H9 (cell line): ENCODE data around the gene CDK6. TPM values are rescaled to one million over a fixed set of nuclear protein-coding genes. Genes with fewer than 3 reads are reported as not detected.

Experiments
- DNase-seq: peaks from one replicate; pipeline ENCODE4 v3.0.0-alpha.2; 2017
- H2AFZ ChIP-seq: one replicate; pipeline ENCODE4 v1.6.1; 2013; ENCODE audit warnings: mild to moderate bottlenecking, low read length, control low read depth, moderate library complexity
- H2AK5ac ChIP-seq: 2 replicates; pipeline ENCODE4 v1.6.1; 2013; ENCODE audit warnings: low read length, control low read depth, mixed read lengths; ENCODE audit not compliant: insufficient read length
- H2BK120ac ChIP-seq: one replicate; pipeline ENCODE4 v1.6.1; 2013; ENCODE audit warnings: low read depth, mild to moderate bottlenecking, low read length, control low read depth, inconsistent platforms; ENCODE audit not compliant: poor library complexity, severe bottlenecking
- H2BK12ac ChIP-seq: 2 replicates; pipeline ENCODE4 v1.6.1; 2013; ENCODE audit warnings: low read length, control low read depth, mixed read lengths, low read depth; ENCODE audit not compliant: insufficient read length
- H2BK15ac ChIP-seq: 2 replicates; pipeline ENCODE4 v1.6.1; 2013; ENCODE audit warnings: low read depth, low read length, control low read depth
- H2BK20ac ChIP-seq: one replicate; pipeline ENCODE4 v1.6.1; 2013; ENCODE audit warnings: low read depth, mild to moderate bottlenecking, low read length, control low read depth, inconsistent platforms; ENCODE audit not compliant: poor library complexity, severe bottlenecking
- H2BK5ac ChIP-seq: 2 replicates; pipeline ENCODE4 v1.6.1; 2013; ENCODE audit warnings: low read length, control low read depth, mixed read lengths; ENCODE audit not compliant: insufficient read length
- H3K14ac ChIP-seq: 2 replicates; pipeline ENCODE4 v1.6.1; 2013; ENCODE audit warnings: low read length, control low read depth; ENCODE audit not compliant: insufficient read depth
- H3K18ac ChIP-seq: 2 replicates; pipeline ENCODE4 v1.6.1; 2013; ENCODE audit warnings: low read depth, mild to moderate bottlenecking, mixed read lengths, low read length, control low read depth; ENCODE audit not compliant: insufficient read length
- H3K23ac ChIP-seq: 2 replicates; pipeline ENCODE4 v1.6.1; 2013; ENCODE audit warnings: low read length, control low read depth, mixed read lengths, low read depth; ENCODE audit not compliant: insufficient read length
- H3K23me2 ChIP-seq: 2 replicates; pipeline ENCODE4 v1.6.1; 2013; ENCODE audit warnings: low read depth, mild to moderate bottlenecking, mixed read lengths, low read length, control low read depth; ENCODE audit not compliant: insufficient read length, poor library complexity, severe bottlenecking
- H3K27ac ChIP-seq: 2 replicates; pipeline ENCODE4 v1.5.1; 2013; ENCODE audit warnings: low read length, control low read depth, mixed read lengths, low read depth; ENCODE audit not compliant: insufficient read length
- H3K27me3 ChIP-seq: 2 replicates; pipeline ENCODE4 v1.6.1; 2013; ENCODE audit warnings: low read length, control low read depth, inconsistent platforms; ENCODE audit not compliant: insufficient read depth
- H3K4ac ChIP-seq: 2 replicates; pipeline ENCODE4 v1.6.1; 2013; ENCODE audit warnings: low read depth, mild to moderate bottlenecking, control low read depth, inconsistent platforms, low read length, moderate library complexity
- H3K4me1 ChIP-seq: 2 replicates; pipeline ENCODE4 v1.6.1; 2013; ENCODE audit warnings: low read length, control low read depth, inconsistent platforms; ENCODE audit not compliant: insufficient read depth
- H3K4me2 ChIP-seq: 2 replicates; pipeline ENCODE4 v1.6.1; 2013; ENCODE audit warnings: low read length, control low read depth, mixed read lengths; ENCODE audit not compliant: insufficient read length, insufficient read depth
- H3K56ac ChIP-seq: 2 replicates; pipeline ENCODE4 v1.6.1; 2013; ENCODE audit warnings: low read depth, mild to moderate bottlenecking, mixed read lengths, low read length, control low read depth; ENCODE audit not compliant: insufficient read length
- H3K79me1 ChIP-seq: 2 replicates; pipeline ENCODE4 v1.6.1; 2013; ENCODE audit warnings: low read depth, mild to moderate bottlenecking, moderate library complexity, low read length, control low read depth, inconsistent platforms; ENCODE audit not compliant: insufficient read depth, poor library complexity, severe bottlenecking
- H3K79me2 ChIP-seq: 2 replicates; pipeline ENCODE4 v1.6.1; 2013; ENCODE audit warnings: low read length, control low read depth, inconsistent platforms; ENCODE audit not compliant: insufficient read depth
- H3K9ac ChIP-seq: 2 replicates; pipeline ENCODE4 v1.6.1; 2013; ENCODE audit warnings: low read length, control low read depth, mixed read lengths; ENCODE audit not compliant: insufficient read length; ENCODE audit errors: extremely low read depth
- H3K9me3 ChIP-seq: one replicate; pipeline ENCODE4 v1.6.1; 2013; ENCODE audit warnings: low read depth, low read length, inconsistent platforms; ENCODE audit not compliant: control insufficient read depth
- H3T11ph ChIP-seq: one replicate; pipeline ENCODE4 v1.6.1; 2013; ENCODE audit warnings: mild to moderate bottlenecking, low read length, control low read depth, inconsistent platforms
- H4K20me1 ChIP-seq: one replicate; pipeline ENCODE4 v1.6.1; 2013; ENCODE audit not compliant: control insufficient read depth, insufficient read length, insufficient read depth
- H4K5ac ChIP-seq: 2 replicates; pipeline ENCODE4 v1.6.1; 2013; ENCODE audit warnings: low read depth, mild to moderate bottlenecking, mixed read lengths, low read length, control low read depth; ENCODE audit not compliant: insufficient read length
- H4K8ac ChIP-seq: replicated peaks from 2 replicates; pipeline ENCODE4 v1.6.1; 2013; ENCODE audit warnings: low read length, control low read depth, mixed read lengths, low read depth; ENCODE audit not compliant: insufficient read length
- H4K91ac ChIP-seq: 2 replicates; pipeline ENCODE4 v1.6.1; 2013; ENCODE audit warnings: low read depth, mild to moderate bottlenecking, moderate library complexity, mixed read lengths, low read length, control low read depth; ENCODE audit not compliant: insufficient read length
- H3K27ac Mint-ChIP-seq, 3 experiments: 2 replicates in 2 of 3; 3 replicates in 1 of 3; pipeline ENCODE4 v1.8.0; 2020 to 2021; ENCODE audit warnings: mixed read lengths in 3 of 3, mild to moderate bottlenecking in 1 of 3, moderate library complexity in 1 of 3
- H3K27me3 Mint-ChIP-seq: 2 replicates; pipeline ENCODE4 v1.8.0; 2021; ENCODE audit warnings: low read depth, mild to moderate bottlenecking, moderate library complexity, mixed read lengths
- H3K36me3 Mint-ChIP-seq, 3 experiments: 2 replicates in 2 of 3; 3 replicates in 1 of 3; pipeline ENCODE4 v1.8.0; 2020 to 2021; ENCODE audit warnings: low read depth in 3 of 3, mixed read lengths in 3 of 3; ENCODE audit not compliant: insufficient read depth in 1 of 3
- H3K4me1 Mint-ChIP-seq, 2 experiments: 2 replicates each; pipeline ENCODE4 v1.8.0; 2020; ENCODE audit warnings: mixed read lengths in 2 of 2
- H3K4me3 Mint-ChIP-seq, 2 experiments: 2 replicates in 1 of 2; 3 replicates in 1 of 2; pipeline ENCODE4 v1.8.0; 2020 to 2021; ENCODE audit warnings: mild to moderate bottlenecking in 2 of 2, mixed read lengths in 2 of 2, moderate library complexity in 1 of 2
- H3K9me3 Mint-ChIP-seq, 2 experiments: 2 replicates in 1 of 2; 3 replicates in 1 of 2; pipeline ENCODE4 v1.8.0; 2020; ENCODE audit warnings: mild to moderate bottlenecking in 2 of 2, mixed read lengths in 2 of 2, moderate library complexity in 1 of 2
- WGBS: extraction: QIAGEN DNeasy Blood & Tissue Kit; methylation state at CpG from one replicate; pipeline ENCODE4 v1.1.7; 2013; ENCODE audit warnings: missing lambda C conversion rate, low lambda C conversion rate, mixed read lengths; ENCODE audit not compliant: insufficient read length; ENCODE audit errors: extremely low coverage; 5-methylcytosine and 5-hydroxymethylcytosine counted together
- total RNA-seq: library from RNA; stranded (reverse); gene quantifications from 2 replicates; pipeline ENCODE4 v1.2.1, GENCODE V29; 2021
- TF ChIP-seq, protein P1 (sequence below): fragments of 200-600 bp; sonication (generic); conservative IDR thresholded peaks from 3 replicates; pipeline ENCODE4 v1.8.0; 2021; ENCODE audit warnings: antibody characterized with exemption, mild to moderate bottlenecking

The CDK6 gene
- total RNA-seq, 1 experiment from 2014 or later, result 30.0 TPM

- Histone ChIP-seq H3K4ac (no peak overlapping the region), H3K9me3 (no peaks in the 10 kb centered on the region), H3K79me2 (no peaks in the 10 kb centered on the region), H3K27me3 (no peaks in the 10 kb centered on the region), H2BK5ac (no peak overlapping the region), H3K23ac (no peak overlapping the region), H3K23me2 (no peaks in the 10 kb centered on the region), H3K27ac (no peak overlapping the region), H2AK5ac (no peak overlapping the region), H3K9ac (no peak overlapping the region), H2BK120ac (no peak overlapping the region), H3K79me1 (no peaks in the 10 kb centered on the region), H4K8ac (no peak overlapping the region), H2BK12ac (no peak overlapping the region), H3K4me2 (no peak overlapping the region), H4K5ac (no peak overlapping the region), H2AFZ (no peak overlapping the region), H3K14ac (no peak overlapping the region), H2BK15ac (no peak overlapping the region), H2BK20ac (no peak overlapping the region), H3K18ac (no peak overlapping the region), H3K56ac (no peak overlapping the region), H4K20me1 (no peaks in the 10 kb centered on the region), H3T11ph (no peak overlapping the region), H3K4me1 (no peaks in the 10 kb centered on the region), H4K91ac (no peak overlapping the region)
- Mint-ChIP-seq H3K9me3 (no peaks in the 10 kb centered on the region), H3K4me3 (no peak overlapping the region), H3K4me1 (peaks cover 5 to 7% of the 10 kb centered on the region in 2 experiments), H3K27ac (no peak overlapping the region), H3K36me3 (no peaks in the 10 kb centered on the region; a peak in 1 of 7 replicates), H3K27me3 (no peaks in the 10 kb centered on the region)
- WGBS, result no CpG with 5 or more reads among the region's 1 CpG
- DNase-seq, result no peak
- TF ChIP-seq, protein P1, sequence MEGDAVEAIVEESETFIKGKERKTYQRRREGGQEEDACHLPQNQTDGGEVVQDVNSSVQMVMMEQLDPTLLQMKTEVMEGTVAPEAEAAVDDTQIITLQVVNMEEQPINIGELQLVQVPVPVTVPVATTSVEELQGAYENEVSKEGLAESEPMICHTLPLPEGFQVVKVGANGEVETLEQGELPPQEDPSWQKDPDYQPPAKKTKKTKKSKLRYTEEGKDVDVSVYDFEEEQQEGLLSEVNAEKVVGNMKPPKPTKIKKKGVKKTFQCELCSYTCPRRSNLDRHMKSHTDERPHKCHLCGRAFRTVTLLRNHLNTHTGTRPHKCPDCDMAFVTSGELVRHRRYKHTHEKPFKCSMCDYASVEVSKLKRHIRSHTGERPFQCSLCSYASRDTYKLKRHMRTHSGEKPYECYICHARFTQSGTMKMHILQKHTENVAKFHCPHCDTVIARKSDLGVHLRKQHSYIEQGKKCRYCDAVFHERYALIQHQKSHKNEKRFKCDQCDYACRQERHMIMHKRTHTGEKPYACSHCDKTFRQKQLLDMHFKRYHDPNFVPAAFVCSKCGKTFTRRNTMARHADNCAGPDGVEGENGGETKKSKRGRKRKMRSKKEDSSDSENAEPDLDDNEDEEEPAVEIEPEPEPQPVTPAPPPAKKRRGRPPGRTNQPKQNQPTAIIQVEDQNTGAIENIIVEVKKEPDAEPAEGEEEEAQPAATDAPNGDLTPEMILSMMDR, result no peak
Observed at GRCh38 chr7:92798517-92799249, 37.7 kb downstream of the CDK6 start.
